ENCODE data around the gene RNF149. TPM values are rescaled to one million over a fixed set of nuclear protein-coding genes. Genes with fewer than 3 reads are reported as not detected.
"Not testable (repeated sequence)": the region's sequence is repeated elsewhere in the genome, so short reads cannot be mapped to it uniquely, and the experiment has no call there.

The RNF149 gene, protein sequence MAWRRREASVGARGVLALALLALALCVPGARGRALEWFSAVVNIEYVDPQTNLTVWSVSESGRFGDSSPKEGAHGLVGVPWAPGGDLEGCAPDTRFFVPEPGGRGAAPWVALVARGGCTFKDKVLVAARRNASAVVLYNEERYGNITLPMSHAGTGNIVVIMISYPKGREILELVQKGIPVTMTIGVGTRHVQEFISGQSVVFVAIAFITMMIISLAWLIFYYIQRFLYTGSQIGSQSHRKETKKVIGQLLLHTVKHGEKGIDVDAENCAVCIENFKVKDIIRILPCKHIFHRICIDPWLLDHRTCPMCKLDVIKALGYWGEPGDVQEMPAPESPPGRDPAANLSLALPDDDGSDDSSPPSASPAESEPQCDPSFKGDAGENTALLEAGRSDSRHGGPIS
- 10 to 100 TPM; 71.6 to 92.1 TPM for total RNA-seq
- 10 to 100 TPM; 22.9 to 34.2 TPM for polyA plus RNA-seq
- long read RNA-seq, donor 1, transcript RNF149-201 (7 exons, 2,458 nt), result major isoform, 187 of 268 reads
- long read RNA-seq, donor 1, partial matches to known transcripts, result 46 of 268 reads
- long read RNA-seq, donor 1, other reads (novel, unspliced or antisense), result 35 of 268 reads
- long read RNA-seq, donor 2, transcript RNF149-201 (7 exons, 2,458 nt), result major isoform, 36 of 70 reads
- long read RNA-seq, donor 2, partial matches to known transcripts, result 12 of 70 reads
- long read RNA-seq, donor 2, other reads (novel, unspliced or antisense), result 21 of 70 reads

DNA sequence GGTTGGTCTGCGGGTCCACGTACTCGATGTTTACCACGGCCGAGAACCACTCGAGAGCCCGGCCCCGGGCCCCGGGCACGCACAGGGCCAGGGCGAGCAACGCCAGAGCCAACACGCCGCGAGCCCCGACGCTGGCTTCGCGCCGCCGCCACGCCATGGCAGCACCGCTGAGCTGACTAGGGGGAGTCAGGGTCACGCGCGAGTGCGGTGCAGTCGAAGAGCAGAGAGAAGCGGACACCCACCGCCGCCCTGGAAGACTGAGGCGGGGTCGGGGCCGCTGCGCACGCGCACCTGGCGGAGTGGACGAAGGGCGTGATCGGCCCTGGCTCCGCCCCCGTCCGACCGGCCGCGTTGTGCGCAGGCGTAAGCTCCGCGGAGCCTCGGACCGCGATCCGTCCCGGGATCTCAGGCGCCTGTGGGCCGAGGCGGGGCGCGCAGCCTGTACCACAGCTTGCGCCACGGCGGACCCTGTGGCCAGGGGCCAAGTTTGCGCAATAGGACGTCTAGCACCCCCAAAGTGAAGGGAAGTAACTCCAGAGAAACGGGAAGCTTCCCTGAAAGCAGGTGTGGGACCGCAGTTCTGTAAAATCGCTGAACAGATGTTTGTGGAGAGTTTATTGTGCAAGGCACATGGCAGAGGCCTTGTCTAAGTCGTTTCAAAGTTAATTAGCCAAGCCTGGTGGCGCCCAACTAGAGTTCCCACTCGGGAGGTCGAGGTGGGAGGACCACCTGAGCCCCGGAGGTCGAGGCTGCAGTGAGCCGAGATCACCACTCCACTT lies at the start of gene RNF149:
RNF149 (minus strand) TSS at position 270 of the 779 bp plus-strand sequence; CDS start at position 157, 113 bp downstream.
- H3K36me3 ChIP-seq (ENCODE audit: control insufficient read depth in 1 of 2, insufficient read depth in 2 of 2, low read length in 1 of 2), result no peaks in the 10 kb centered on the region
- intact Hi-C loops (cut with DNase I), result loop anchor here in 1 of 2 donors (1.0 kb wide), 1 partner anchor 56 kb away; the partner anchor contains the start of gene CNOT11
- peak within 1 kb of the TSS; percentile 56 to 80 for H3K4me3 ChIP-seq (ENCODE audit: low read length in 2 of 2)
- DNase-seq (peak; percentile 97 to 98), ATAC-seq (ENCODE audit: low FRiP score) (peak; percentile 97)
- H3K27ac ChIP-seq (ENCODE audit: low read depth in 1 of 2, low read length in 2 of 2), result peak within 1 kb of the TSS; percentile 8 to 64
- no peaks in the 10 kb centered on the region for H3K9me3 ChIP-seq (ENCODE audit: control insufficient read depth, low read length)
- peaks cover 0 to 3% of the 10 kb centered on the region in 2 donors for H3K4me1 ChIP-seq (ENCODE audit: control insufficient read depth in 1 of 2, insufficient read depth in 2 of 2, low read length in 2 of 2)
- no peaks in the 10 kb centered on the region for H3K27me3 ChIP-seq (ENCODE audit: control insufficient read depth in 1 of 2, insufficient read depth in 2 of 2, low read length in 1 of 2)
- WGBS, 2 donors, result 4% methylated on average over 71 to 76 of the region's 76 CpGs

DNA sequence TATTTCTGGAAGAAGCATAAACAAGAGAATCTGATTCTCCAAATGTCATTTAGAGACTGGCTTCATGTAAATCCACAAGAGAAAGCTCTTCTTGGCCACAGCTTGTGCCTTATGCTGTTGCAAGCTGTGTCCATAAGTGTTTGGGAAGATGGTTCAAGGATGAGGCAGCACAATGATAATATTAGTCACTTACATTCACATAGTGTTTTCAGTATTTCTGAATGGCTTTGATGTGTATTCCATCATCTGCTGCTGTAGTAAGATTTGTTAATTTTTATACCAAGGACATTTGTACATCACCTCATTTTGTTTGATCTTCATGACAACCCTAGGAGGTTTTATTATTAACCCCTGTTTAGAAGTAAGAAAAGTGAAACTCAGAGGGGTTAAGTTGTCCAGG lies 48.9 kb upstream of the RNF149 start:
- no peak overlapping the region for H3K27ac ChIP-seq (ENCODE audit: low read depth in 1 of 2, low read length in 2 of 2)
- no peak for ATAC-seq (ENCODE audit: low FRiP score)
- H3K4me1 ChIP-seq (ENCODE audit: control insufficient read depth in 1 of 2, insufficient read depth in 2 of 2, low read length in 2 of 2), result no peaks in the 10 kb centered on the region
- no peaks in the 10 kb centered on the region for H3K36me3 ChIP-seq (ENCODE audit: control insufficient read depth in 1 of 2, insufficient read depth in 2 of 2, low read length in 1 of 2)
- intact Hi-C loops (cut with DNase I), result no loop called here
- H3K4me3 ChIP-seq (ENCODE audit: low read length in 2 of 2), result no peak overlapping the region
- no peaks in the 10 kb centered on the region for H3K27me3 ChIP-seq (ENCODE audit: control insufficient read depth in 1 of 2, insufficient read depth in 2 of 2, low read length in 1 of 2)
- H3K9me3 ChIP-seq (ENCODE audit: control insufficient read depth, low read length), result no peaks in the 10 kb centered on the region
- no peak for DNase-seq

DNA sequence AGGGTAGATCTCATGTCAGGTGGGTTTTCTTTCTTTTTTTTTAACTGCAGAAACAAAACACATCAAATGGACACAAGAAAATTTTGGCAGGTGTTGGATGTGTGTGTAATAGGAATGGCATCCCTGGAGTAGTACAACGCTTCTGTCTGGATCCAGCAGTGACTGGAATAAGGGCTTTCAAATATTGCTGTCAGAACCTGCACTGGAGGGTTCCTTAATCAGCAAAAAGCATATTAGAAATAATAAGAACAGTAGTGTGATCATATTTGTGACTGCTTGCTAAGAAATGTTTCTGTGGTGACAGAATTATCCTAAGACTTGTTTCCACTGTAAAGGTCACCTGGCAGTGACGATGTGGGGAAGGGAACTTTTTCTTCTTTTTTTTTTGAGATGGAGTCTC lies 48.0 kb upstream of the RNF149 start:
- no peaks in the 10 kb centered on the region for H3K9me3 ChIP-seq (ENCODE audit: control insufficient read depth, low read length)
- no peaks in the 10 kb centered on the region for H3K4me1 ChIP-seq (ENCODE audit: control insufficient read depth in 1 of 2, insufficient read depth in 2 of 2, low read length in 2 of 2)
- H3K27ac ChIP-seq (ENCODE audit: low read depth in 1 of 2, low read length in 2 of 2), result no peak overlapping the region
- 38 to 45% methylated on average over 2 of the region's 2 CpGs for WGBS, 2 donors
- DNase-seq (no peak), ATAC-seq (ENCODE audit: low FRiP score) (no peak)
- intact Hi-C loops (cut with DNase I), result no loop called here
- H3K4me3 ChIP-seq (ENCODE audit: low read length in 2 of 2), result no peak overlapping the region
- no peaks in the 10 kb centered on the region for H3K27me3 ChIP-seq (ENCODE audit: control insufficient read depth in 1 of 2, insufficient read depth in 2 of 2, low read length in 1 of 2)
- no peaks in the 10 kb centered on the region for H3K36me3 ChIP-seq (ENCODE audit: control insufficient read depth in 1 of 2, insufficient read depth in 2 of 2, low read length in 1 of 2)

DNA sequence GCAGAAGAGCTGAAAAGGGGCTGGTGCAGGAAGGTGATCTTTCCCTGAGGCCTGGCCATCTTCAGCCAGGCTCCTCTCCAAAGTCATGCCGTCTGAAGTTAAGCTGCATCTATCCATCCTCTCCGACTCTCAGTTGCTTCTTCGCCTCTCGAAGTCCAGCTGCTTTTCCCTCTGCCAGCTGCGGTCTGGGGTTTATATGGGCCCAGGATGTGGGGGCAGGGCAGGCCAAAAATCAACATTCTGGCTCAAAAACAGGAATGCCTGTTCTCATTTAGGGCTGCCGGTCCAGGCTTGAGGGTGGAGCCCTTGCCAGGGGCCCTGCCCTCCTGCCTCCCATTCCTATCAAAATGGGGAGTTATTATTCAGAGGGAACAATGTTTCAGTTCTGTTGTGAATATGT lies 47.6 kb upstream of the RNF149 start:
- 67 to 76% methylated on average over 6 of the region's 6 CpGs for WGBS, 2 donors
- H3K9me3 ChIP-seq (ENCODE audit: control insufficient read depth, low read length), result no peaks in the 10 kb centered on the region
- H3K4me1 ChIP-seq (ENCODE audit: control insufficient read depth in 1 of 2, insufficient read depth in 2 of 2, low read length in 2 of 2), result no peaks in the 10 kb centered on the region
- DNase-seq, result no peak
- H3K27ac ChIP-seq (ENCODE audit: low read depth in 1 of 2, low read length in 2 of 2), result no peak overlapping the region
- no peak overlapping the region for H3K4me3 ChIP-seq (ENCODE audit: low read length in 2 of 2)
- intact Hi-C loops (cut with DNase I), result no loop called here
- H3K36me3 ChIP-seq (ENCODE audit: control insufficient read depth in 1 of 2, insufficient read depth in 2 of 2, low read length in 1 of 2), result no peaks in the 10 kb centered on the region
- no peak for ATAC-seq (ENCODE audit: low FRiP score)
- no peaks in the 10 kb centered on the region for H3K27me3 ChIP-seq (ENCODE audit: control insufficient read depth in 1 of 2, insufficient read depth in 2 of 2, low read length in 1 of 2)

DNA sequence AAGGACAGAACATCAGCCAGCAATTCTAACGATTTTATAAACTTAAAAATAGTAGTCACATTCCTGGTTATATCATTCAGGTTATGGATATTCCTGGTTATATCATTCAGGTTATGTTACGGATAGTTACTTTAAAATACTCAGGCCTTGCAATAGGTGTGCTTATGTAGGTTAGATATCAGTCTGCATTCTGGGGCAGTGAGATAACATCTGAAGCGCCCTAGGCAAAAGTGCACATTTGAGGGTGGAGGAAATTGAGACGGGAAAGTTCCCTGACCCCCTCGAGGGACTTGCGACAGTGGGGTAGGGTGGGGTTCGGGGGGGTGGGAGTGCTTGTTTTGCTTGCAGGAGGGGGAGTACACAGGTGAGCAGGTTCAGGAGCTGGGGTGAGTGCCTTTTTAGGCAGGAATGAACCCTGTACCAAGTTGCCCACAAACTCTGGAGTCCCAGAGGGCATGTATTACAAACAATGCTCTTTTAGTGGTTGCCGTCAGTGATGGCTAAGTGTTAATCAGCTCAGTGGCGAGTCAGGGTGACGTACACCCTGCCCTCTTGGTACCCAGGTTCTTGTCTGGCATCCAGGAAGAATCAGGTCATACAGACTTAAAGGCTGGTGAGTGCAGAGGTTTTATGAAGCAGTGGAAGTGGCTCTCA lies 47.0 kb upstream of the RNF149 start:
- Histone ChIP-seq H3K4me1 (ENCODE audit: control insufficient read depth in 1 of 2, insufficient read depth in 2 of 2, low read length in 2 of 2) (no peaks in the 10 kb centered on the region), H3K36me3 (ENCODE audit: control insufficient read depth in 1 of 2, insufficient read depth in 2 of 2, low read length in 1 of 2) (no peaks in the 10 kb centered on the region), H3K4me3 (ENCODE audit: low read length in 2 of 2) (no peak overlapping the region), H3K27me3 (ENCODE audit: control insufficient read depth in 1 of 2, insufficient read depth in 2 of 2, low read length in 1 of 2) (no peaks in the 10 kb centered on the region), H3K9me3 (ENCODE audit: control insufficient read depth, low read length) (no peaks in the 10 kb centered on the region), H3K27ac (ENCODE audit: low read depth in 1 of 2, low read length in 2 of 2) (no peak overlapping the region)
- 89% methylated on average over 10 of the region's 10 CpGs for WGBS, 2 donors
- no peak for ATAC-seq (ENCODE audit: low FRiP score)
- intact Hi-C loops (cut with DNase I), result no loop called here
- no peak for DNase-seq

DNA sequence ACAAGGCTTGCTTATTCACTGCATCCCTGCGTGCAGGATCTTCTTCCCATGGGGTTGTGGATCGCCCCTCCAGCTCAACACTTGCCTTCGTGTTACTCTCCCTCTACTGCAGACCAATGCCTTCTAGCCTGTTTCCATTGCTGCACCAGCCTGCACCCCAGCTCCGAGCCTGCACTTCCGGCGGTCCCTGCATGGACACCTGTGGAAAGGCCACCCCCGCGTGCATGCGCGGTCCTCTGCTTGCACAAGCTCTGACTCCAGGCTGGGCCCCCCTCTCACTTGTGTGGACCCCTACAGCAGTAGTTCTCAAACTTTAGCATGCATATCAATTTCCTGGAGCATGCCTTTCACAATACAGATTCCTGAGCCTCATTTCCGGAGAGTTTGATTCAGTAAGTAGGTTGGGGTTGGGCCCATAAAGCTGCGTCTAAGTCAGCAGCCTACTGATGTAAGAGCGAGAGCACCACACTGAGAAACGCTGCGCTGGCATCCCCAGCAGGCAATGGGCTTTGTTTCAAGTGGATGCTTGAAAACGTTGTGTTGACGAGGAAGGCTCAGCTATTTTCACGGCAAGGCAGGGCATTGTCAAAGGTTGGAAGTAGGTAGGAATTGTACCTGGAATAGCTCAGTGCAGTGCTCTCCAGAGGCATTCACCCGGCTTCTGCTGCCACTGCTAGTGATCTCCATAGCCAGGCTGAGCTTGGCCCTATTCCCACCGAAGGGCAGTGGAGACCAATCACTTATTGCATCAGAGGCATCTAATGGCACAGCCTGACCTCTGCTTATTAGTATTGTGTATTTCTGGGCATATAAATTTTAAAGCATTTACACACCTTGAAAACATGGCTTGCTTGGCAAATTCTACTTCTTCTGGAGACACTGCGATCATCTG lies 46.2 kb upstream of the RNF149 start:
- Histone ChIP-seq H3K27ac (ENCODE audit: low read depth in 1 of 2, low read length in 2 of 2) (no peak overlapping the region), H3K9me3 (ENCODE audit: control insufficient read depth, low read length) (no peaks in the 10 kb centered on the region), H3K36me3 (ENCODE audit: control insufficient read depth in 1 of 2, insufficient read depth in 2 of 2, low read length in 1 of 2) (no peaks in the 10 kb centered on the region), H3K4me1 (ENCODE audit: control insufficient read depth in 1 of 2, insufficient read depth in 2 of 2, low read length in 2 of 2) (no peaks in the 10 kb centered on the region), H3K4me3 (ENCODE audit: low read length in 2 of 2) (no peak overlapping the region), H3K27me3 (ENCODE audit: control insufficient read depth in 1 of 2, insufficient read depth in 2 of 2, low read length in 1 of 2) (no peaks in the 10 kb centered on the region)
- no peak for ATAC-seq (ENCODE audit: low FRiP score)
- intact Hi-C loops (cut with DNase I), result no loop called here
- DNase-seq, result no peak
- WGBS, 2 donors, result 90 to 92% methylated on average over 21 of the region's 21 CpGs

DNA sequence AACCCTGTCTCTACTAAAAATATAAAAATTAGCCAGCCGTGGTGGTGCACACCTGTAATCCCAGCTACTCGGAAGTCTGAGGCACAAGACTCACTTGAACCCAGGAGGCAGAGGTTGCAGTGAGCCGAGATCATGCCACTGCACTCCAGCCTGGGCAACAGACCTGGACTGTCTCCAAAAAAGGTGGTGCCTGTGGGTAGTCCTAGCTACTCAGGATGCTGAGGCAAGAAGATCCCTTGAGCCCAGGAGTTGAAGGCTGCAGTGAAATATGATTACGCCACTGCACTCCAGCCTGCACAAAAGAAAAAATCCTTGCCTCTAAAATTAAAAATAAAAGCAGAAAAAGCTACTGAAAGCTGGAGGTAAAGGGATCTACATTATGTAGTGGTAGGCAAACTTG lies 44.1 kb upstream of the RNF149 start:
- H3K4me3 ChIP-seq (ENCODE audit: low read length in 2 of 2); intact Hi-C loops (cut with DNase I); H3K27ac ChIP-seq (ENCODE audit: low read depth in 1 of 2, low read length in 2 of 2); H3K4me1 ChIP-seq (ENCODE audit: control insufficient read depth in 1 of 2, insufficient read depth in 2 of 2, low read length in 2 of 2); DNase-seq; ATAC-seq (ENCODE audit: low FRiP score); H3K27me3 ChIP-seq (ENCODE audit: control insufficient read depth in 1 of 2, insufficient read depth in 2 of 2, low read length in 1 of 2); H3K9me3 ChIP-seq (ENCODE audit: control insufficient read depth, low read length); H3K36me3 ChIP-seq (ENCODE audit: control insufficient read depth in 1 of 2, insufficient read depth in 2 of 2, low read length in 1 of 2): not testable (repeated sequence)
- WGBS, 2 donors, result 89 to 97% methylated on average over 4 of the region's 4 CpGs
